HCT116 (cell line): ENCODE data around the gene ZFHX3. TPM values are rescaled to one million over a fixed set of nuclear protein-coding genes. Genes with fewer than 3 reads are reported as not detected.

Source experiments
- ATAC-seq: fragments of 200-7000 bp; cut with Tn5 transposase; 2 replicates; pipeline ENCODE4 v1.9.1; 2020; ENCODE audit warnings: mild to moderate bottlenecking, moderate library complexity
- BruUV-seq: library from RNA; stranded (reverse); fragments of 400-500 nt; replicated peaks from 2 replicates; lab custom pipeline; 2021; lab: Mats Ljungman, UMichigan
- CTCF ChIA-PET: fragments of 300-600 bp; sonication (Branson Sonifier 250); formaldehyde crosslinking; loops from one replicate; lab custom pipeline; 2021; ENCODE audit warnings: antibody characterized with exemption; lab: Charles Lee
- POLR2A ChIA-PET: fragments of 300-600, 350-600 bp; sonication (Branson Sonifier 250); formaldehyde crosslinking; loops from one replicate; lab custom pipeline; 2021; ENCODE audit warnings: antibody characterized with exemption; lab: Charles Lee
- RAD21 ChIA-PET, 2 experiments: fragments of 300-600 bp; sonication (Branson Sonifier 250); formaldehyde crosslinking; loops; one replicate each; lab custom pipeline; 2023; ENCODE audit warnings: low total read pairs in 2 of 2; ENCODE audit not compliant: uncharacterized antibody in 2 of 2, unreplicated experiment in 2 of 2, low non-redundant PET in 1 of 2; lab: Charles Lee
- DNase-seq: peaks from one replicate; pipeline ENCODE4 v3.0.0-alpha.2; 2010; ENCODE audit warnings: low read depth, low spot score
- H2AFZ ChIP-seq: fragments of 200-600 bp; shearing (Covaris generic), sonication (generic); 2 replicates; pipeline ENCODE4 v1.6.1; 2017; ENCODE audit warnings: low read depth, mixed run types, mixed read lengths, antibody characterized with exemption, low read length; ENCODE audit not compliant: poor library complexity, severe bottlenecking
- H3K27ac ChIP-seq: 2 replicates; pipeline ENCODE4 v1.5.1; 2012; ENCODE audit warnings: low read depth, low read length
- H3K27me3 ChIP-seq: fragments of 200-600 bp; sonication (generic); 2 replicates; pipeline ENCODE4 v1.6.1; 2016; ENCODE audit warnings: mixed run types, low read length, mixed read lengths; ENCODE audit not compliant: insufficient read depth
- H3K36me3 ChIP-seq, 2 experiments: fragments of 200-500 bp in 1 of 2; fragments of 200-600 bp in 1 of 2; sonication (Bioruptor generic) in 1 of 2; sonication (generic) in 1 of 2; 2 replicates each; pipeline versions ENCODE4 v1.5.1 to v1.6.1; 2014 to 2016; ENCODE audit warnings: low read length in 2 of 2, inconsistent platforms in 1 of 2, mixed read lengths in 1 of 2, mixed run types in 1 of 2; ENCODE audit not compliant: insufficient read depth in 2 of 2, control insufficient read depth in 1 of 2
- H3K4me1 ChIP-seq, 2 experiments: fragments of 200-600 bp in 1 of 2; sonication (generic) in 1 of 2; 2 replicates each; pipeline versions ENCODE4 v1.5.1 to v1.6.1; 2012 to 2017; ENCODE audit warnings: low read length in 2 of 2, inconsistent platforms in 1 of 2, mild to moderate bottlenecking in 1 of 2, mixed read lengths in 1 of 2, mixed run types in 1 of 2, moderate library complexity in 1 of 2; ENCODE audit not compliant: insufficient read depth in 2 of 2, control insufficient read depth in 1 of 2
- H3K4me2 ChIP-seq: fragments of 200-600 bp; sonication (generic); 2 replicates; pipeline ENCODE4 v1.6.1; 2017; ENCODE audit warnings: mixed run types, low read length, mixed read lengths
- H3K4me3 ChIP-seq, 2 experiments: fragments of 200-600 bp in 1 of 2; sonication (generic) in 1 of 2; replicated peaks in 1 of 2; 2 replicates each; pipeline ENCODE4 v1.5.1; 2011 to 2016; ENCODE audit warnings: low read length in 2 of 2, control low read depth in 1 of 2, low read depth in 1 of 2, mild to moderate bottlenecking in 1 of 2, mixed read lengths in 1 of 2, mixed run types in 1 of 2
- H3K79me2 ChIP-seq: fragments of 200-600 bp; sonication (generic); 2 replicates; pipeline ENCODE4 v1.6.1; 2017; ENCODE audit warnings: mild to moderate bottlenecking, mixed run types, low read length, moderate library complexity, mixed read lengths; ENCODE audit not compliant: insufficient read depth
- H3K9ac ChIP-seq: fragments of 200-600 bp; sonication (generic); 2 replicates; pipeline ENCODE4 v1.6.1; 2016; ENCODE audit warnings: low read length, mixed read lengths
- H3K9me2 ChIP-seq: fragments of 200-600 bp; sonication (generic), shearing (Covaris generic); 2 replicates; pipeline ENCODE4 v1.6.1; 2017; ENCODE audit warnings: mixed run types, mild to moderate bottlenecking, moderate library complexity; ENCODE audit not compliant: insufficient read depth
- H3K9me3 ChIP-seq, 2 experiments: fragments of 200-500 bp in 1 of 2; fragments of 200-600 bp in 1 of 2; sonication (Bioruptor generic) in 1 of 2; sonication (generic) in 1 of 2; 2 replicates each; pipeline ENCODE4 v1.6.1; 2014 to 2017; ENCODE audit warnings: low read length in 2 of 2, mixed read lengths in 2 of 2, inconsistent platforms in 1 of 2, low read depth in 1 of 2, mild to moderate bottlenecking in 1 of 2, mixed run types in 1 of 2, moderate library complexity in 1 of 2; ENCODE audit not compliant: control insufficient read depth in 1 of 2, insufficient read depth in 1 of 2
- H4K20me1 ChIP-seq: fragments of 200-600 bp; sonication (generic), shearing (Covaris generic); 2 replicates; pipeline ENCODE4 v1.6.1; 2017; ENCODE audit warnings: mixed run types, mild to moderate bottlenecking, moderate library complexity; ENCODE audit not compliant: insufficient read depth
- CEBPB ChIP-seq: IDR thresholded peaks from 2 replicates; pipeline ENCODE4 v1.6.1; 2012; ENCODE audit warnings: low read depth
- EGR1 ChIP-seq: IDR thresholded peaks from 2 replicates; pipeline ENCODE4 v1.6.1; 2012; ENCODE audit warnings: low read depth
- EZH2 ChIP-seq: fragments of 200-600 bp; sonication (generic); IDR thresholded peaks from 2 replicates; pipeline ENCODE4 v1.6.1; 2017; ENCODE audit warnings: antibody characterized with exemption, mixed run types
- EZH2phosphoT487 ChIP-seq: fragments of 200-600 bp; IDR thresholded peaks from 2 replicates; pipeline ENCODE4 v1.6.1; 2018; ENCODE audit warnings: antibody characterized with exemption, borderline replicate concordance
- JUND ChIP-seq: IDR thresholded peaks from 2 replicates; pipeline ENCODE4 v1.6.1; 2012
- POLR2A ChIP-seq: IDR thresholded peaks from 2 replicates; pipeline ENCODE4 v1.7.0; 2011; ENCODE audit warnings: borderline replicate concordance; ENCODE audit not compliant: insufficient read depth, insufficient read length; ENCODE audit errors: extremely low read depth
- POLR2AphosphoS5 ChIP-seq: IDR thresholded peaks from 2 replicates; pipeline ENCODE4 v1.6.1; 2011; ENCODE audit warnings: mild to moderate bottlenecking, low read depth, low read length, moderate library complexity
- SP1 ChIP-seq: IDR thresholded peaks from 2 replicates; pipeline ENCODE4 v1.6.1; 2012; ENCODE audit warnings: low read depth
- YY1 ChIP-seq: IDR thresholded peaks from 2 replicates; pipeline ENCODE4 v1.6.1; 2011; ENCODE audit warnings: low read length, low read depth, moderate library complexity, mild to moderate bottlenecking; ENCODE audit not compliant: insufficient replicate concordance; ENCODE audit errors: extremely low read depth
- ZFX ChIP-seq: fragments of 450-650 bp; IDR thresholded peaks from 2 replicates; pipeline ENCODE4 v1.6.1; 2017
- ZNF274 ChIP-seq: fragments of 200-500 bp; sonication (Bioruptor generic); IDR thresholded peaks from 2 replicates; pipeline ENCODE4 v1.6.1; 2014; ENCODE audit warnings: mild to moderate bottlenecking, low read depth, low read length, inconsistent platforms
- intact Hi-C: fragments of 100-400 bp; cut with micrococcal nuclease; formaldehyde crosslinking; loops from 2 replicates; pipeline ENCODE4 v1.10.0; 2022
- total RNA-seq: library from RNA; stranded (reverse); gene quantifications from one replicate; pipeline ENCODE4 v1.2.1, GENCODE V29; 2021; ENCODE audit not compliant: unreplicated experiment
- TF ChIP-seq, protein P1 (sequence below): IDR thresholded peaks from 2 replicates; pipeline ENCODE4 v1.6.1; 2011; ENCODE audit warnings: mild to moderate bottlenecking, low read length, moderate library complexity; ENCODE audit not compliant: insufficient replicate concordance; ENCODE audit errors: extremely low read depth
- TF ChIP-seq, protein P2 (sequence below), 3 experiments: fragments of 200-600 bp in 1 of 3; sonication (generic) in 1 of 3; IDR thresholded peaks in 2 of 3; conservative IDR thresholded peaks in 1 of 3; 2 replicates each; pipeline ENCODE4 v1.5.1; 2012 to 2017; ENCODE audit warnings: low read depth in 2 of 3, low read length in 2 of 3, antibody characterized with exemption in 1 of 3, borderline replicate concordance in 1 of 3, control low read depth in 1 of 3, mild to moderate bottlenecking in 1 of 3, mixed read lengths in 1 of 3, mixed run types in 1 of 3, moderate library complexity in 1 of 3; ENCODE audit not compliant: insufficient read depth in 1 of 3

Gene ZFHX3
- total RNA-seq, 1 experiment from 2014 or later = 6.3 TPM

DNA sequence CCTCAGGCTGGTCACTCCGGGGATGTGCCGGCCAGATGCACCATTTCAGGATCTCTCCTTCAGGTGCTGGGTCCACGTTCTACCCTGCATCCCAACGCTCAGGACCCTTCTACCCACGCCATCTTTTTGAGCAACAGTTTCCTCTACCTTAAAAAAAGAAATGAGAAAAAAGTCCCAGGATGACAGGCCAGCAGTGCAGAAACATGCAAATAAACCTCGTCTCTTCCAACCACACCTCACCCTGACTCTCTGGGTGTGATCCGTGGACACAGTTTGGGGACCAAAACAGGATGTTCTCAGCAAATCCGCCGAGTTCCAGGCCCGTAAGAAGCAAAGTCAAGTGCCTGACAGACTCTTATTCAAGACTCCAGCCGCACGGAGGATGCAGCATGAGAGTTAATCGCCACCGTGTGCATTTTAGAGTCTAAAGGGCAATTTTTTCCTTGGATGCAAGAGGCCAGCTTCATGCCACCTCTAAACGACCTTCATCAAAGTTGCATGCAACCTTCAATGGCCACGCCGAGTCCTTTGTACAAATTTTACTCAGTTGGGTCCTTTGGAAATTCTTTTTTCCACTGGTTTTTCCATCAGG, 99.6 kb downstream of the ZFHX3 start (continued):
- TF ChIP-seq EZH2 (no peak), JUND (no peak), EZH2phosphoT487 (no peak), ZNF274 (no peak), YY1 (no peak), ZFX (no peak), EGR1 (no peak), POLR2A (no peak), POLR2AphosphoS5 (no peak), SP1 (no peak)
- TF ChIP-seq, protein P1, sequence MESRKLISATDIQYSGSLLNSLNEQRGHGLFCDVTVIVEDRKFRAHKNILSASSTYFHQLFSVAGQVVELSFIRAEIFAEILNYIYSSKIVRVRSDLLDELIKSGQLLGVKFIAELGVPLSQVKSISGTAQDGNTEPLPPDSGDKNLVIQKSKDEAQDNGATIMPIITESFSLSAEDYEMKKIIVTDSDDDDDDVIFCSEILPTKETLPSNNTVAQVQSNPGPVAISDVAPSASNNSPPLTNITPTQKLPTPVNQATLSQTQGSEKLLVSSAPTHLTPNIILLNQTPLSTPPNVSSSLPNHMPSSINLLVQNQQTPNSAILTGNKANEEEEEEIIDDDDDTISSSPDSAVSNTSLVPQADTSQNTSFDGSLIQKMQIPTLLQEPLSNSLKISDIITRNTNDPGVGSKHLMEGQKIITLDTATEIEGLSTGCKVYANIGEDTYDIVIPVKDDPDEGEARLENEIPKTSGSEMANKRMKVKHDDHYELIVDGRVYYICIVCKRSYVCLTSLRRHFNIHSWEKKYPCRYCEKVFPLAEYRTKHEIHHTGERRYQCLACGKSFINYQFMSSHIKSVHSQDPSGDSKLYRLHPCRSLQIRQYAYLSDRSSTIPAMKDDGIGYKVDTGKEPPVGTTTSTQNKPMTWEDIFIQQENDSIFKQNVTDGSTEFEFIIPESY = no peak

DNA sequence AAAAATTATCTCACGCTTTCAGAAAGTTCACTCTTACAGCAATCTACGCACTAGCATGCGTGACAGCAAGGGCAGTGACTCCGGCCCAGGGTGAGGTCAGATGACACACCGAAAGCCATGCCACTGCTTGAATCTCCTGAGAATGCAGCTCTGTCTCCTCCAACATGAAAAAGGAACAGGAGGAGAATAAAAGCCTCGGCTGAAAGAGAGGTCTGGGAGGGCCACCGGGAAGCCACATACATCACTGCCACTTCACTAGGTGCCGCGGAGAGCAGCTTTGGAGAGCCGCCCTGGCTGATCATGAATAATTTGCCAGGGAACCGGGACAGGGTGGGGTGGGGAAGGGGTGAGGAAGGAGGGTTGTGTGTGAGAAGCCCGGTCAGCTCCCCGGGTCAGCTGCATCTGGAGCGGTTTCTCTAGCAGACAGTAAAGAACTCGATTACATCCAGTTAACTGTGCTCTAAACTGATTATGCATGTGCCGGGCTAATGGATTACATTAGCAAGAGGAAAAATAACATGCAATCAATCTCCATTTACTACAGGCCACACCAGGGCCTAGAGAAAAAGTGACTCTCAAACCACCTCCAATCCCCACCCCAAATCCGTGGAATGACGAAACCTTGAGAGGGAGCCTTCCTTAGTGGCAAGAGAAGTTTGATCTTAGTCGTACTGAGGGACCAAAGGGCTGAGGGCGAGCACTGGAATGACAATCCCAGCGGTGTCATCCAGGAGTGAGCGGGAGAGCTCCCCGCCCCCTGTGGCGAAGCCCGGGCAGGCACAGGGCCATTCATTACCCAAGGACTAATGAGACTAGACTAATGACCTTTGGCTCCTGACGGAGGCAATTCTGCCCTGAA, 100.3 kb downstream of the ZFHX3 start:
- BruUV-seq = no TSS peak
- intact Hi-C loops = no loop called here
- H3K27me3 ChIP-seq = no peaks in the 10 kb centered on the region
- H2AFZ ChIP-seq = no peak overlapping the region
- TF ChIP-seq, protein P2, sequence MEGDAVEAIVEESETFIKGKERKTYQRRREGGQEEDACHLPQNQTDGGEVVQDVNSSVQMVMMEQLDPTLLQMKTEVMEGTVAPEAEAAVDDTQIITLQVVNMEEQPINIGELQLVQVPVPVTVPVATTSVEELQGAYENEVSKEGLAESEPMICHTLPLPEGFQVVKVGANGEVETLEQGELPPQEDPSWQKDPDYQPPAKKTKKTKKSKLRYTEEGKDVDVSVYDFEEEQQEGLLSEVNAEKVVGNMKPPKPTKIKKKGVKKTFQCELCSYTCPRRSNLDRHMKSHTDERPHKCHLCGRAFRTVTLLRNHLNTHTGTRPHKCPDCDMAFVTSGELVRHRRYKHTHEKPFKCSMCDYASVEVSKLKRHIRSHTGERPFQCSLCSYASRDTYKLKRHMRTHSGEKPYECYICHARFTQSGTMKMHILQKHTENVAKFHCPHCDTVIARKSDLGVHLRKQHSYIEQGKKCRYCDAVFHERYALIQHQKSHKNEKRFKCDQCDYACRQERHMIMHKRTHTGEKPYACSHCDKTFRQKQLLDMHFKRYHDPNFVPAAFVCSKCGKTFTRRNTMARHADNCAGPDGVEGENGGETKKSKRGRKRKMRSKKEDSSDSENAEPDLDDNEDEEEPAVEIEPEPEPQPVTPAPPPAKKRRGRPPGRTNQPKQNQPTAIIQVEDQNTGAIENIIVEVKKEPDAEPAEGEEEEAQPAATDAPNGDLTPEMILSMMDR (IDR thresholded peaks at IDR 0.05 in 2 of 3, conservative IDR thresholded peaks at IDR 0.05 in 1 of 3; ENCODE audit: borderline replicate concordance in 1 of 3, insufficient read depth in 1 of 3, low read depth in 2 of 3, low read length in 2 of 3) = no peak
- TF ChIP-seq ZFX (no peak), CEBPB (no peak), ZNF274 (no peak), EGR1 (no peak)
- H3K27ac ChIP-seq = no peak overlapping the region
- ChIA-PET POLR2A (no interaction called here), CTCF (no interaction called here), RAD21 (no interaction called here)
- H3K9ac ChIP-seq = no peak overlapping the region
- H3K79me2 ChIP-seq = 0 out of 2 replicates have a peak, but pooled peaks cover under 1% of the 10 kb centered on the region
- H3K4me2 ChIP-seq = no peak overlapping the region
- H3K4me3 ChIP-seq = no peak overlapping the region
- H3K9me3 ChIP-seq = no peaks in the 10 kb centered on the region
- ATAC-seq (no peak), DNase-seq (no peak)
- H3K36me3 ChIP-seq = 0 out of 4 replicates have a peak, but pooled peaks cover 0 to 10% of the 10 kb centered on the region in 2 experiments
- H3K4me1 ChIP-seq = no peaks in the 10 kb centered on the region
- no peaks in the 10 kb centered on the region for H3K9me2 ChIP-seq
- H4K20me1 ChIP-seq = no peaks in the 10 kb centered on the region
